SK-N-SH treated with all-trans-retinoic acid at 6 μM for 48 hours (cell line): ENCODE measurements around the gene C10orf120.

Experiments used
- ARNTL ChIP-seq: fragments of 450-650 bp; formaldehyde crosslinking; IDR thresholded peaks from 2 replicates; pipeline ENCODE4 v1.5.0; 2020; ENCODE audit warnings: low read depth, mild to moderate bottlenecking, moderate library complexity, borderline replicate concordance
- ESRRG ChIP-seq: fragments of 250-450 bp; sonication (Bioruptor Pico); IDR thresholded peaks from 2 replicates; pipeline ENCODE4 v1.6.1; 2021; ENCODE audit warnings: mild to moderate bottlenecking
- OSR1 ChIP-seq: fragments of 250-450 bp; sonication (Bioruptor Pico); IDR thresholded peaks from 2 replicates; pipeline ENCODE4 v1.8.0; 2022; ENCODE audit warnings: moderate library complexity, mild to moderate bottlenecking, inconsistent platforms
- PPARA ChIP-seq: fragments of 250-450 bp; sonication (Bioruptor Pico); IDR thresholded peaks from 2 replicates; pipeline ENCODE4 v1.5.0; 2020; ENCODE audit warnings: mild to moderate bottlenecking, borderline replicate concordance
- TCF4 ChIP-seq: fragments of 250-450 bp; sonication (Bioruptor Pico); IDR thresholded peaks from 2 replicates; pipeline ENCODE4 v1.8.0; 2021; ENCODE audit warnings: mild to moderate bottlenecking, moderate library complexity, borderline replicate concordance
- ZC3H10 ChIP-seq: fragments of 250-450 bp; sonication (Bioruptor Pico); IDR thresholded peaks from 2 replicates; pipeline ENCODE4 v1.5.1; 2021; ENCODE audit warnings: mild to moderate bottlenecking, moderate library complexity
- ZFP30 ChIP-seq: fragments of 450-650 bp; formaldehyde crosslinking; IDR thresholded peaks from 2 replicates; pipeline ENCODE4 v1.5.0; 2022; ENCODE audit warnings: mild to moderate bottlenecking, moderate library complexity
- ZNF70 ChIP-seq: fragments of 450-650 bp; formaldehyde crosslinking; IDR thresholded peaks from 2 replicates; pipeline ENCODE4 v1.5.0; 2020; ENCODE audit warnings: mild to moderate bottlenecking, moderate library complexity
- TF ChIP-seq, protein P1 (sequence below): fragments of 250-450 bp; sonication (Bioruptor Pico); IDR thresholded peaks from 2 replicates; pipeline ENCODE4 v1.8.0; 2020; ENCODE audit warnings: mild to moderate bottlenecking, moderate library complexity, borderline replicate concordance
- TF ChIP-seq, protein P2 (sequence below): fragments of 250-450 bp; sonication (Bioruptor Pico); IDR thresholded peaks from 2 replicates; pipeline ENCODE4 v1.5.1; 2021; ENCODE audit warnings: mild to moderate bottlenecking, moderate library complexity

GRCh38 chr10:122649903-122650302 lies 49.7 kb downstream of the C10orf120 start:
- TF ChIP-seq ZNF70 (CRISPR knock-in tag) (no peak), OSR1 (CRISPR knock-in tag) (no peak), ZFP30 (CRISPR knock-in tag) (no peak), ZC3H10 (no peak), ESRRG (CRISPR knock-in tag) (no peak), PPARA (CRISPR knock-in tag) (no peak), ARNTL (CRISPR knock-in tag) (no peak), TCF4 (CRISPR knock-in tag) (no peak)
- TF ChIP-seq, protein P1, sequence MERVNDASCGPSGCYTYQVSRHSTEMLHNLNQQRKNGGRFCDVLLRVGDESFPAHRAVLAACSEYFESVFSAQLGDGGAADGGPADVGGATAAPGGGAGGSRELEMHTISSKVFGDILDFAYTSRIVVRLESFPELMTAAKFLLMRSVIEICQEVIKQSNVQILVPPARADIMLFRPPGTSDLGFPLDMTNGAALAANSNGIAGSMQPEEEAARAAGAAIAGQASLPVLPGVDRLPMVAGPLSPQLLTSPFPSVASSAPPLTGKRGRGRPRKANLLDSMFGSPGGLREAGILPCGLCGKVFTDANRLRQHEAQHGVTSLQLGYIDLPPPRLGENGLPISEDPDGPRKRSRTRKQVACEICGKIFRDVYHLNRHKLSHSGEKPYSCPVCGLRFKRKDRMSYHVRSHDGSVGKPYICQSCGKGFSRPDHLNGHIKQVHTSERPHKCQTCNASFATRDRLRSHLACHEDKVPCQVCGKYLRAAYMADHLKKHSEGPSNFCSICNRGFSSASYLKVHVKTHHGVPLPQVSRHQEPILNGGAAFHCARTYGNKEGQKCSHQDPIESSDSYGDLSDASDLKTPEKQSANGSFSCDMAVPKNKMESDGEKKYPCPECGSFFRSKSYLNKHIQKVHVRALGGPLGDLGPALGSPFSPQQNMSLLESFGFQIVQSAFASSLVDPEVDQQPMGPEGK (CRISPR knock-in tag), result no peak
- TF ChIP-seq, protein P2, sequence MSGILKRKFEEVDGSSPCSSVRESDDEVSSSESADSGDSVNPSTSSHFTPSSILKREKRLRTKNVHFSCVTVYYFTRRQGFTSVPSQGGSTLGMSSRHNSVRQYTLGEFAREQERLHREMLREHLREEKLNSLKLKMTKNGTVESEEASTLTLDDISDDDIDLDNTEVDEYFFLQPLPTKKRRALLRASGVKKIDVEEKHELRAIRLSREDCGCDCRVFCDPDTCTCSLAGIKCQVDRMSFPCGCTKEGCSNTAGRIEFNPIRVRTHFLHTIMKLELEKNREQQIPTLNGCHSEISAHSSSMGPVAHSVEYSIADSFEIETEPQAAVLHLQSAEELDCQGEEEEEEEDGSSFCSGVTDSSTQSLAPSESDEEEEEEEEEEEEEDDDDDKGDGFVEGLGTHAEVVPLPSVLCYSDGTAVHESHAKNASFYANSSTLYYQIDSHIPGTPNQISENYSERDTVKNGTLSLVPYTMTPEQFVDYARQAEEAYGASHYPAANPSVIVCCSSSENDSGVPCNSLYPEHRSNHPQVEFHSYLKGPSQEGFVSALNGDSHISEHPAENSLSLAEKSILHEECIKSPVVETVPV (CRISPR knock-in tag), result no peak
